Measurements from ENCODE around the gene UAP1L1. TPM values are rescaled to one million over a fixed set of nuclear protein-coding genes. Genes with fewer than 3 reads are reported as not detected.

The UAP1L1 gene
- total RNA-seq, 4 donors from 2014 or later = 0.51 to 13.8 (median 5.3) TPM

DNA sequence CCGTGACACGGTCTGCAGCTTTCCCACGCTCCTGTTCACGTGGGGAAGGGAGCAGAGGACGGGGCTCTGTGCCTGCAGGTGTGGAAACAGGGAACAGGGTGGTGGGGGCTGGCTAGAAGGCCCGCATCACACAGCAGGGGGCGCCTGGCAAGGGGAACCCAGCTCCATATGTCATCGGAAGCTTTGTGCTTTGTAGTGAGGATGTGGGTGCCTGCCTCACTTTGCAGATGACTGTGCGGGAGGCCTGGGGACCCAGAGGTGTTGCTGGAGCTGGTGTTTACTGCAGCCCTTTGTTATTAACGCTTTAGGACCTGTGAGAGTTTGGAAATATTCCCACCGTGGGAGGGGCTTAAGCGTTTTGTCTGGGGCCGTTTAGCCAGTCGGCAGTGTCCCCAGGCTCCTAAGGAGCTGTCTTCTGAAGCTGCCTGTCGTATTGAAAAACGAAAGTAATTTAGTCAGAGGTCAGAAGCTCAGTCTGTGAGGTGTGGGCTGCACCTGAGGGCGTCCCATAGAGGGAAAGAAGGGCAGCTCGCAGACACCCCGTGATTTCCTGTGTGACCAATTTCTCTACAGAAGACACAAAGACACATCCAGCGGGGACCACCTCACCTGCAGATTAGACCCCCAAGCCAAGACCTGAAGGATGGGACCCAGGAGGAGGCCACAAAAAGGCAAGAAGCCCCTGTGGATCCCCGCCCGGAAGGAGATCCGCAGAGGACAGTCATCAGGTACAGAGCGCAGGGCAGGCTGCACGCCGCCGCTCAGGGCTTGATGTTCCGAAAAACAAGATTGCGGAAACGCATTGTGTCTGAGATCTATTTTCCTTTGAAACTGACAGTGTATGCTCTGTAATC is 18.6 kb downstream of the UAP1L1 start:
- no peaks in the 10 kb centered on the region for H3K27me3 ChIP-seq
- no peak overlapping the region for H3K4me3 ChIP-seq
- no peaks in the 10 kb centered on the region for H3K9me3 ChIP-seq
- no peak for DNase-seq
- H3K36me3 ChIP-seq = no peaks in the 10 kb centered on the region
- H3K27ac ChIP-seq = no peak overlapping the region
- no peak for TF ChIP-seq POLR2A (IDR thresholded peaks at IDR 0.05)
- TF ChIP-seq, protein P1, sequence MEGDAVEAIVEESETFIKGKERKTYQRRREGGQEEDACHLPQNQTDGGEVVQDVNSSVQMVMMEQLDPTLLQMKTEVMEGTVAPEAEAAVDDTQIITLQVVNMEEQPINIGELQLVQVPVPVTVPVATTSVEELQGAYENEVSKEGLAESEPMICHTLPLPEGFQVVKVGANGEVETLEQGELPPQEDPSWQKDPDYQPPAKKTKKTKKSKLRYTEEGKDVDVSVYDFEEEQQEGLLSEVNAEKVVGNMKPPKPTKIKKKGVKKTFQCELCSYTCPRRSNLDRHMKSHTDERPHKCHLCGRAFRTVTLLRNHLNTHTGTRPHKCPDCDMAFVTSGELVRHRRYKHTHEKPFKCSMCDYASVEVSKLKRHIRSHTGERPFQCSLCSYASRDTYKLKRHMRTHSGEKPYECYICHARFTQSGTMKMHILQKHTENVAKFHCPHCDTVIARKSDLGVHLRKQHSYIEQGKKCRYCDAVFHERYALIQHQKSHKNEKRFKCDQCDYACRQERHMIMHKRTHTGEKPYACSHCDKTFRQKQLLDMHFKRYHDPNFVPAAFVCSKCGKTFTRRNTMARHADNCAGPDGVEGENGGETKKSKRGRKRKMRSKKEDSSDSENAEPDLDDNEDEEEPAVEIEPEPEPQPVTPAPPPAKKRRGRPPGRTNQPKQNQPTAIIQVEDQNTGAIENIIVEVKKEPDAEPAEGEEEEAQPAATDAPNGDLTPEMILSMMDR (IDR thresholded peaks at IDR 0.05) = no peak
- intact Hi-C loops (cut with DNase I; ENCODE audit: low total_unique reads) = no loop called here
- H3K4me1 ChIP-seq = no peaks in the 10 kb centered on the region

DNA sequence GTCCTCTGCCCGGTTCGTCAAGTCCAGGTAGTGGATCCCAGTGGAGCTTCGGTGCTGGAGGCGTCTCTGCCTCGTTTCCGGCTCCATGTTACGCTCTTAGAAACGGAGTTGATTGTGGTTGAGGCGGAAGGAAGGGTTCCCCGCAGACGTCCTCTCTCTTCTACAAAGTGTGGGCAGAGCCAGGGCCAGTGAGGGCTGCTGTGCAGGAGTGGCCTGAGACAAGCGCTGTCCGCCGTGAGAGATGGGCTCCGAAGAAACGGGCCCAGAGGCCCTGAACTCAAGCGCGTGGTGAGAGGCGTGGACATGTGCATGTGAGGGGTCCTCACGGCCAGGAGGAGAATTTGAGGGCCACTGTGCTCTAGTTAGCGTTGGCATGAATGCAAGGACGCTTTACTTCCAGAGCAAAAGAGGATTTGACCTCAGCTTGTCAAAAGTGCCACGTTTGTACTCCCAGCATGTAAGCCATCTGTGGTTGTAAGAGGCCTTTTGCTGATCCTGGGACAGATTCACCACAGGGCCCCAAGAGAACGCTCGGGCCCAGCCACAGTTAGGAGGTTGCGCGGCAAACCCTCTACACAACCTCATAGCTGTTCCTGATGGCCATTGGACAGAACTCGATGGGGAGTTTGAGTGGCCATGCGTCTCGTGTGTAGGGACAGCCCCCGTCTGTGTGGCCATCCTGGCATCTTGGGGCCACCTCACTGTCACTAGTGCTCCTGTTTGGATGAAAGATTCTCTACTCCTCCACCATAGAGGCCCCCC is 19.6 kb downstream of the UAP1L1 start:
- Histone ChIP-seq H3K4me3 (no peak overlapping the region), H3K36me3 (no peaks in the 10 kb centered on the region), H3K9me3 (no peaks in the 10 kb centered on the region), H3K4me1 (no peaks in the 10 kb centered on the region), H3K27ac (no peak overlapping the region), H3K27me3 (no peaks in the 10 kb centered on the region)
- no peak for DNase-seq
- intact Hi-C loops (cut with DNase I; ENCODE audit: low total_unique reads) = no loop called here
- TF ChIP-seq, protein P1 (IDR thresholded peaks at IDR 0.05) = no peak
- no peak for TF ChIP-seq POLR2A (IDR thresholded peaks at IDR 0.05)

GRCh38 chr9:137097761-137098462 is 20.6 kb downstream of the UAP1L1 start:
- Histone ChIP-seq H3K4me3 (no peak overlapping the region), H3K9me3 (no peaks in the 10 kb centered on the region), H3K4me1 (no peaks in the 10 kb centered on the region), H3K27ac (no peak overlapping the region), H3K27me3 (no peaks in the 10 kb centered on the region), H3K36me3 (no peaks in the 10 kb centered on the region)
- TF ChIP-seq, protein P1 (IDR thresholded peaks at IDR 0.05) = no peak
- no peak for TF ChIP-seq POLR2A (IDR thresholded peaks at IDR 0.05)
- no peak for DNase-seq
- intact Hi-C loops (cut with DNase I; ENCODE audit: low total_unique reads) = no loop called here

DNA sequence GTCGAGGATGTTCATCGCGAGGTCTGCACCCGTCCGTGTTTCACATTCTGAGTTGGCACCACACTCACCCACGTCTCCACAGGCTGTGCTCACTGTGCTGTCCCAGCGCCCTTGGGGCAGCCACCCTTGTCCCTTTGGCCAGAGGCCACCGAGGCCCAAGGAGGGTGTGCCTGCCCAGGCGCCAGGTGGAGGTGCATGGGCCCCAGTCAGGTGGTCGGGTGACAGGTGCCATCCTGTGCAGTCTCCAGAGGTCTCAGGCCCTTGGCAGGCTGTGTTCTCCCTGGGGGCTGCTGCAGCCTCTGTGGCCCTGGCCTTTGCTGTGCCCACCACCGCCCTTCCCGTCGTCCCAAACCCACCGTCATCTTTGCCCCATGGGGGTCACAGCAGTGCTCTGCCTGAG is 21.9 kb downstream of the UAP1L1 start:
- intact Hi-C loops (cut with DNase I; ENCODE audit: low total_unique reads) = no loop called here

More for the DNA sequence above, 21.9 kb downstream of the UAP1L1 start:
- Histone ChIP-seq H3K27me3 (no peaks in the 10 kb centered on the region), H3K4me3 (no peak overlapping the region), H3K27ac (no peak overlapping the region), H3K36me3 (no peaks in the 10 kb centered on the region), H3K4me1 (no peaks in the 10 kb centered on the region), H3K9me3 (no peaks in the 10 kb centered on the region)
- no peak for DNase-seq
- no peak for TF ChIP-seq POLR2A (IDR thresholded peaks at IDR 0.05)
- TF ChIP-seq, protein P1 (IDR thresholded peaks at IDR 0.05) = no peak
